Measurements from ENCODE around the gene MKLN1. TPM values are rescaled to one million over a fixed set of nuclear protein-coding genes. Genes with fewer than 3 reads are reported as not detected.
A peak's percentile ranks its signal among the peaks of the same experiment; 100 is the strongest.

The MKLN1 gene
- polyA plus RNA-seq, 2 of the 4 experiments (the other 2 are of a cell fraction): 39.6 to 84.5 TPM

GRCh38 chr7:131500357-131500756 is 172.7 kb downstream of the MKLN1 start (continued):
- TF ChIP-seq MAFK (IDR thresholded peaks at IDR 0.05; ENCODE audit: partially characterized antibody): no peak

- ATAC-seq: no peak
- 98% methylated on average over 3 of the region's 3 CpGs for WGBS (ENCODE audit: missing lambda C conversion rate)
- no peak overlapping the region for H3K4me2 ChIP-seq
- TF ChIP-seq REST (IDR thresholded peaks at IDR 0.05): no peak
- no peak for TF ChIP-seq ZFP36 (IDR thresholded peaks at IDR 0.05; ENCODE audit: borderline replicate concordance, partially characterized antibody)
- TF ChIP-seq PHF8 (IDR thresholded peaks at IDR 0.05; ENCODE audit: borderline replicate concordance, low read depth): no peak
- TF ChIP-seq MAZ (IDR thresholded peaks at IDR 0.05; ENCODE audit: borderline replicate concordance, low read depth, low read length): no peak
- no peak for TF ChIP-seq EHMT2 (IDR thresholded peaks at IDR 0.05; ENCODE audit: low read depth)
- TF ChIP-seq HEYL (CRISPR knock-in tag; IDR thresholded peaks at IDR 0.05): no peak
- no peak overlapping the region for H3K27ac ChIP-seq
- ChIA-PET POLR2A (no interaction called here), CTCF (interaction anchor here (0.7 to 2.2 kb wide), 7 partner anchors 7 to 154 kb away, joined by 3 to 11 read pairs (median 3); no protein-coding TSS in a partner anchor)
- peaks cover 17% of the 10 kb centered on the region for H3K4me1 ChIP-seq
- no peak for FAIRE-seq
- no peak for DNase-seq (ENCODE audit: low read depth in 1 of 2, low spot score in 1 of 2)
- H3K9me3 ChIP-seq: no peaks in the 10 kb centered on the region
- H3K4me3 ChIP-seq: no peak overlapping the region
Measured at GRCh38 chr7:131501422-131501821, 173.7 kb downstream of the MKLN1 start.

- CTCF ChIA-PET: interaction anchor here (1.1 to 3.2 kb wide), 3 partner anchors 11 to 153 kb away, joined by 3 to 32 read pairs (median 22); no protein-coding TSS in a partner anchor
- no peak for FAIRE-seq
Measured at GRCh38 chr7:131501930-131502685, 174.4 kb downstream of the MKLN1 start.

DNA sequence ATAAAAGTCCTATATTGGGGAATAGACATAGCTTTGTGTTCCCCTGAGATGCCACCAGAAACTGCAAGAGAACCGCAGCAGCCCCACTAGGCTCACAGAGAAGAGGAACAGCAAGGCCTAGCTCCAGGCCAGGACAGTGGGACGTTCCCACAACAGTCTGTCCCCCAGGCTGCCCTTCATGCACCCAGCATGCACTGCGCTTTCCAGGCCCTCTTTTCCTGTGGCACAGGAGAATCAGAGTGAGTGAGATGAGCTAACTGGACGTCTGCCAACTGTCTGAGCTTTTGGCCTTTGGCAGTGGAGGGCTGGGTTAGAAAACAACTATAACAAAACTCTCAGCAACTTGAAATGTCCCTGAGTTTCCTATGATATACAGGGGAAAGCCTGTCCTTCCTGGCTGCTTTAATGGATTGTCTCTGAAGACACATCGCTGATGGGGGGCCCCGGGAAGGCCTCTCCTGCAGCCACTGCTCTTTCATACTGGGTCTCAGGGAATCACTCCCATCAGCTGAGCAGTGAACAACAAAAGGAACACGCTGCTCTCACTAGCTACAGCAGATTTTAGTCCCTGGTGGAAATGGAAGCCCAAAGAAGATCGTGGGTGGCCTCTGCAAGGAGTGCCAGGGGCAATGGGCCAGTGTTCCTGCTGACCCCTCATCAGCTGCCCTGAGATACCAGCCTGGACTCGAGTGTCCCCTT is 175.3 kb downstream of the MKLN1 start:
- Histone ChIP-seq H3K4me1 (peaks cover 17% of the 10 kb centered on the region), H3K27ac (peak overlapping the region in 1 of 2 experiments; percentile 42; a peak in 2 of 6 replicates), H3K9me3 (no peaks in the 10 kb centered on the region), H3K4me2 (no peak overlapping the region), H3K4me3 (no peak overlapping the region)
- CTCF ChIA-PET: interaction anchor here (0.9 to 3.2 kb wide), 4 partner anchors 10 to 226 kb away, joined by 3 to 32 read pairs (median 12); no protein-coding TSS in a partner anchor
- TF ChIP-seq JUN (IDR thresholded peaks at IDR 0.05) (peak in 1 of 2 experiments; percentile 27; a peak in 1 of 5 replicates), MAFK (IDR thresholded peaks at IDR 0.05; ENCODE audit: partially characterized antibody) (no peak)
- 73% methylated on average over 8 of the region's 9 CpGs for WGBS (ENCODE audit: missing lambda C conversion rate)
- POLR2A ChIA-PET: no interaction called here
- DNase-seq (ENCODE audit: low read depth in 1 of 2, low spot score in 1 of 2): no peak
- no peak for FAIRE-seq
- ATAC-seq: peak; percentile 0 to 10; a peak in 3 of 6 replicates

More at GRCh38 chr7:131501930-131502685, 174.4 kb downstream of the MKLN1 start:
- H3K27ac ChIP-seq: no peak overlapping the region
- POLR2A ChIA-PET: no interaction called here
- 91% methylated on average over 14 of the region's 14 CpGs for WGBS (ENCODE audit: missing lambda C conversion rate)
- H3K9me3 ChIP-seq: no peaks in the 10 kb centered on the region
- no peak for DNase-seq (ENCODE audit: low read depth in 1 of 2, low spot score in 1 of 2)
- H3K4me2 ChIP-seq: no peak overlapping the region
- peaks cover 17% of the 10 kb centered on the region for H3K4me1 ChIP-seq
- TF ChIP-seq NR3C1 (IDR thresholded peaks at IDR 0.05) (no peak), TP53 (CRISPR knock-in tag; IDR thresholded peaks at IDR 0.05) (no peak), ESRRA (IDR thresholded peaks at IDR 0.05; ENCODE audit: borderline replicate concordance, low read length) (no peak), ZFP36 (IDR thresholded peaks at IDR 0.05; ENCODE audit: borderline replicate concordance, partially characterized antibody) (no peak), JUNB (IDR thresholded peaks at IDR 0.05) (no peak), ZC3H11A (IDR thresholded peaks at IDR 0.05) (no peak), SREBF2 (IDR thresholded peaks at IDR 0.05) (no peak)
- TF ChIP-seq, protein P1, sequence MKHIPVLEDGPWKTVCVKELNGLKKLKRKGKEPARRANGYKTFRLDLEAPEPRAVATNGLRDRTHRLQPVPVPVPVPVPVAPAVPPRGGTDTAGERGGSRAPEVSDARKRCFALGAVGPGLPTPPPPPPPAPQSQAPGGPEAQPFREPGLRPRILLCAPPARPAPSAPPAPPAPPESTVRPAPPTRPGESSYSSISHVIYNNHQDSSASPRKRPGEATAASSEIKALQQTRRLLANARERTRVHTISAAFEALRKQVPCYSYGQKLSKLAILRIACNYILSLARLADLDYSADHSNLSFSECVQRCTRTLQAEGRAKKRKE (CRISPR knock-in tag; IDR thresholded peaks at IDR 0.05; ENCODE audit: low read depth): no peak
- no peak overlapping the region for H3K4me3 ChIP-seq
- ATAC-seq: no peak
